GM06990 (cell line): ENCODE data around the gene IFNL3.

Experiments
- DNase-seq: peaks from one replicate; pipeline ENCODE4 v3.0.0-alpha.2; 2011; ENCODE audit not compliant: insufficient read length; ENCODE audit errors: extremely low read depth
- H3K27me3 ChIP-seq: replicated peaks from 2 replicates; pipeline ENCODE4 v1.6.0; 2011; ENCODE audit warnings: low read length; ENCODE audit not compliant: control insufficient read depth, insufficient read depth
- H3K36me3 ChIP-seq: 2 replicates; pipeline ENCODE4 v1.5.1; 2011; ENCODE audit warnings: low read length; ENCODE audit not compliant: control insufficient read depth, insufficient read depth
- H3K4me3 ChIP-seq: replicated peaks from 2 replicates; pipeline ENCODE4 v1.5.1; 2011; ENCODE audit warnings: low read depth, mild to moderate bottlenecking, control low read depth, low read length
- TF ChIP-seq, protein P1 (sequence below): IDR thresholded peaks from 2 replicates; pipeline ENCODE4 v1.5.1; 2011; ENCODE audit warnings: low read length, control low read depth, mild to moderate bottlenecking, inconsistent platforms; ENCODE audit not compliant: insufficient read depth, poor library complexity, severe bottlenecking

Gene IFNL3

GRCh38 chr19:39264306-39265290 is 19.8 kb upstream of the IFNL3 start:
- TF ChIP-seq, protein P1, sequence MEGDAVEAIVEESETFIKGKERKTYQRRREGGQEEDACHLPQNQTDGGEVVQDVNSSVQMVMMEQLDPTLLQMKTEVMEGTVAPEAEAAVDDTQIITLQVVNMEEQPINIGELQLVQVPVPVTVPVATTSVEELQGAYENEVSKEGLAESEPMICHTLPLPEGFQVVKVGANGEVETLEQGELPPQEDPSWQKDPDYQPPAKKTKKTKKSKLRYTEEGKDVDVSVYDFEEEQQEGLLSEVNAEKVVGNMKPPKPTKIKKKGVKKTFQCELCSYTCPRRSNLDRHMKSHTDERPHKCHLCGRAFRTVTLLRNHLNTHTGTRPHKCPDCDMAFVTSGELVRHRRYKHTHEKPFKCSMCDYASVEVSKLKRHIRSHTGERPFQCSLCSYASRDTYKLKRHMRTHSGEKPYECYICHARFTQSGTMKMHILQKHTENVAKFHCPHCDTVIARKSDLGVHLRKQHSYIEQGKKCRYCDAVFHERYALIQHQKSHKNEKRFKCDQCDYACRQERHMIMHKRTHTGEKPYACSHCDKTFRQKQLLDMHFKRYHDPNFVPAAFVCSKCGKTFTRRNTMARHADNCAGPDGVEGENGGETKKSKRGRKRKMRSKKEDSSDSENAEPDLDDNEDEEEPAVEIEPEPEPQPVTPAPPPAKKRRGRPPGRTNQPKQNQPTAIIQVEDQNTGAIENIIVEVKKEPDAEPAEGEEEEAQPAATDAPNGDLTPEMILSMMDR = no peak
- Histone ChIP-seq H3K4me3 (no peak overlapping the region), H3K36me3 (no peaks in the 10 kb centered on the region), H3K27me3 (no peaks in the 10 kb centered on the region; the same call in 1 of the 2 replicates)
- DNase-seq = no peak

DNA sequence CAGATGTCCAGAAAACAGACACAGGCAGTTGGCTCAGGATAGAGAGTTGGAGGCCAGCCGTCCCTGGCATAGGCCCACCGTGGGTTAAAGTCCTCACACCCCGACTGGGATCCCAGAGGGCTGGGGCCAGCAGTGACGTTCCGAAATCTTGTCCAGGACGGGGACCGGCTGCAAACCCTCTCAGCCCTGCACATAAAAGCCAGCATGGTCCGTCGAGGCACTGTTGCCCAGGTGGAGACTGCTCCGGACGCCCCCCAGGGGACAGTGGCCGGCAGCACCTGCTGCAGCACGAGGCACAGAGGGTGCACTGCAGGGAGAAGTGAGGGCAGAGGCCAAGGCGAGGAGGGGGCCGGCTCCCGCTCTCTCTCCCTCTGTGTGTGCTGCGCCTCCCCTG is 19.1 kb upstream of the IFNL3 start:
- DNase-seq = no peak
- Histone ChIP-seq H3K4me3 (no peak overlapping the region), H3K27me3 (no peaks in the 10 kb centered on the region; the same call in 1 of the 2 replicates), H3K36me3 (no peaks in the 10 kb centered on the region)
- TF ChIP-seq, protein P1 = no peak

GRCh38 chr19:39262496-39262895 is 17.7 kb upstream of the IFNL3 start:
- DNase-seq = no peak
- no peaks in the 10 kb centered on the region for H3K36me3 ChIP-seq
- TF ChIP-seq, protein P1 = no peak
- no peaks in the 10 kb centered on the region; the same call in 1 of the 2 replicates for H3K27me3 ChIP-seq
- H3K4me3 ChIP-seq = no peak overlapping the region

DNA sequence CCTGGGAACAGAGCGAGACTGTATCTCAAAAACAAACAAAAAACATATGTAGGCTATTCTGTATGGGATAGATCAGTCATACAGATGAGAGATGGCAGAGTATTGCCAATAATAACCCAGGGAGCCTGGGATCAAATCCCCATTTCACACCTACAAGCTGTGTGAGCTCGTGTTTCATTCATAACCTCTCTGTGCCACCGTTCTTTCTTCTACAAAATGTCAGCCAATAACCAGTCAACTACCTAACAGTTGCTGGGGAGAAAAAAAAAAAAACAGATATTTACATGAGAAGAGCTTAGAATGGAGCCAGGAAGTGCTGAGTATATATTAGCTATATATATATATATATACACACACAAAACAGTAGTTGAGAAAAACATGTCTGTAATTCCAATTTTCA is 16.9 kb upstream of the IFNL3 start:
- TF ChIP-seq, protein P1 = no peak
- no peak for DNase-seq
- H3K4me3 ChIP-seq = no peak overlapping the region
- no peaks in the 10 kb centered on the region for H3K36me3 ChIP-seq
- no peaks in the 10 kb centered on the region; the same call in 1 of the 2 replicates for H3K27me3 ChIP-seq

- H3K4me3 ChIP-seq = no peak overlapping the region
- TF ChIP-seq, protein P1 = no peak
- no peaks in the 10 kb centered on the region; the same call in 1 of the 2 replicates for H3K27me3 ChIP-seq
- no peaks in the 10 kb centered on the region for H3K36me3 ChIP-seq
- DNase-seq = no peak
These were observed 12.4 kb upstream of the IFNL3 start for GRCh38 chr19:39257227-39257626.
